HEK293T (cell line): Measurements from ENCODE around the gene NNT.

Experiments
- ELF4 ChIP-seq: fragments of 450-650 bp; IDR thresholded peaks from 2 replicates; pipeline ENCODE4 v1.6.1; 2017; ENCODE audit warnings: antibody characterized with exemption
- TF ChIP-seq, protein P1 (sequence below): fragments of 450-650 bp; IDR thresholded peaks from 2 replicates; pipeline ENCODE4 v1.6.1; 2016

DNA sequence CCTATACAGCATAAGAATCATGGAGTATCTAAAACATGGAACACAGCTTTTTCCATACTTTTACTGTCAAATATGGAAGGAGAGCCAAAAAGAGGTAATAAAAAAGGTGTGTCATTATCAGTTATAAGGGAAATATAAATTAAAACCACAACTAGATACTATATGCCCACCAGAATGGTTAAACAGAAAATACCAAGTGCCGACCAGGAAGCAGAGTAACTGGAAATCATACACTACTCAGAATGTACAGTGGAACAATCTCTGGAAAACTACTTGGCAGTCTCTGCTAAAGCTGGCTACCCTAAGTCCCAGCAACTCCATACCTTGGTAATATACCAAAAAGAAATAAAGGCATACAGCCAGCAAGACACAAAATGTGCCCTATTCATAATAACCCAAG is 48.5 kb upstream of the NNT start:
- TF ChIP-seq, protein P1, sequence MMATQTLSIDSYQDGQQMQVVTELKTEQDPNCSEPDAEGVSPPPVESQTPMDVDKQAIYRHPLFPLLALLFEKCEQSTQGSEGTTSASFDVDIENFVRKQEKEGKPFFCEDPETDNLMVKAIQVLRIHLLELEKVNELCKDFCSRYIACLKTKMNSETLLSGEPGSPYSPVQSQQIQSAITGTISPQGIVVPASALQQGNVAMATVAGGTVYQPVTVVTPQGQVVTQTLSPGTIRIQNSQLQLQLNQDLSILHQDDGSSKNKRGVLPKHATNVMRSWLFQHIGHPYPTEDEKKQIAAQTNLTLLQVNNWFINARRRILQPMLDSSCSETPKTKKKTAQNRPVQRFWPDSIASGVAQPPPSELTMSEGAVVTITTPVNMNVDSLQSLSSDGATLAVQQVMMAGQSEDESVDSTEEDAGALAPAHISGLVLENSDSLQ: no peak
- TF ChIP-seq ELF4: no peak
